Amniotic stem cell (primary cell): ENCODE results near the gene TRERF1.

Source experiments
- DNase-seq: peaks from one replicate; lab custom pipeline; 2025; lab: John Stamatoyannopoulos, UW

The TRERF1 gene

GRCh38 chr6:42190554-42191183 lies 261.1 kb downstream of the TRERF1 start:
- peak; percentile 23 for DNase-seq

GRCh38 chr6:42188406-42188805 lies 263.3 kb downstream of the TRERF1 start:
- DNase-seq = no peak

- DNase-seq = no peak
Observed at GRCh38 chr6:42185597-42185996, 266.1 kb downstream of the TRERF1 start.

GRCh38 chr6:42184475-42184874 lies 267.3 kb downstream of the TRERF1 start:
- DNase-seq = no peak

- DNase-seq = no peak
Observed at GRCh38 chr6:42182101-42182500, 269.6 kb downstream of the TRERF1 start.

GRCh38 chr6:42179945-42180313 lies 271.8 kb downstream of the TRERF1 start:
- no peak for DNase-seq

- DNase-seq = no peak
Observed at GRCh38 chr6:42179261-42179944, 272.3 kb downstream of the TRERF1 start.

GRCh38 chr6:42177514-42178364 lies 274.0 kb downstream of the TRERF1 start:
- DNase-seq = no peak

GRCh38 chr6:42176981-42177380 lies 274.7 kb downstream of the TRERF1 start:
- DNase-seq = no peak

- DNase-seq = no peak
Observed at GRCh38 chr6:42175860-42176259, 275.9 kb downstream of the TRERF1 start.
